ENCODE results near the gene GTF2H4. TPM values are rescaled to one million over a fixed set of nuclear protein-coding genes. Genes with fewer than 3 reads are reported as not detected.
"Not testable (repeated sequence)": the region's sequence is repeated elsewhere in the genome, so short reads cannot be mapped to it uniquely, and the experiment has no call there.

Gene GTF2H4
- total and polyA plus RNA-seq, 4 donors: 6.2 to 15.8 (median 12.3) TPM

DNA sequence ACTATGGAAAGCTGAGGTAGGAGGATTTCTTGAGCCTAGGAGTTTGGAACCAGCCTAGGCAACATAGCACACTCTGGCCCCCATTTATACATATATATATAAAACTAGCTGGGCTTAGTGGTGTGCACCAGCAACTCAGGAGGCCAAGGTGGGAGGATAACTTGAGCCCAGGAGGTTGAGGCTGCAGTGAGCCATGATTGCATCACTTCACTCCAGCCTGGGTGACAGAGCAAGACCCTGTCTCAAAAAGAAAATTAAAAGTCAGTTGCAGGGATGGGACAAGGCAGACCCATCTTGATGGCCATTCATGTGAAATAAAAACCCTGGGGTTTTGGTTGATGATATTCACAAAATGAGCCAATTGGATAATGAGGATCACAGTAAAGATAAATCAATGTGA, 6.6 kb upstream of the GTF2H4 start:
- Histone ChIP-seq H3K4me3 (ENCODE audit: low read depth in 1 of 3, low read length in 3 of 3) (no peak overlapping the region), H3K4me1 (ENCODE audit: control insufficient read depth in 4 of 4, insufficient read depth in 4 of 4, low read length in 3 of 4) (no peaks in the 10 kb centered on the region), H3K9me3 (ENCODE audit: control insufficient read depth in 4 of 4, low read length in 3 of 4) (no peaks in the 10 kb centered on the region), H3K27ac (ENCODE audit: low read depth in 1 of 2, low read length in 2 of 2) (no peak overlapping the region), H3K27me3 (ENCODE audit: control insufficient read depth in 4 of 4, insufficient read depth in 4 of 4, low read length in 3 of 4) (no peaks in the 10 kb centered on the region), H3K36me3 (ENCODE audit: control insufficient read depth in 4 of 4, insufficient read depth in 3 of 4, low read depth in 1 of 4, low read length in 3 of 4) (peaks cover 0 to 13% (median 0%) of the 10 kb centered on the region in 4 donors), H3K9ac (ENCODE audit: low read depth in 1 of 2, low read length in 2 of 2) (no peak overlapping the region)
- DNase-seq (ENCODE audit: low spot score): no peak
- TF ChIP-seq, protein P1, sequence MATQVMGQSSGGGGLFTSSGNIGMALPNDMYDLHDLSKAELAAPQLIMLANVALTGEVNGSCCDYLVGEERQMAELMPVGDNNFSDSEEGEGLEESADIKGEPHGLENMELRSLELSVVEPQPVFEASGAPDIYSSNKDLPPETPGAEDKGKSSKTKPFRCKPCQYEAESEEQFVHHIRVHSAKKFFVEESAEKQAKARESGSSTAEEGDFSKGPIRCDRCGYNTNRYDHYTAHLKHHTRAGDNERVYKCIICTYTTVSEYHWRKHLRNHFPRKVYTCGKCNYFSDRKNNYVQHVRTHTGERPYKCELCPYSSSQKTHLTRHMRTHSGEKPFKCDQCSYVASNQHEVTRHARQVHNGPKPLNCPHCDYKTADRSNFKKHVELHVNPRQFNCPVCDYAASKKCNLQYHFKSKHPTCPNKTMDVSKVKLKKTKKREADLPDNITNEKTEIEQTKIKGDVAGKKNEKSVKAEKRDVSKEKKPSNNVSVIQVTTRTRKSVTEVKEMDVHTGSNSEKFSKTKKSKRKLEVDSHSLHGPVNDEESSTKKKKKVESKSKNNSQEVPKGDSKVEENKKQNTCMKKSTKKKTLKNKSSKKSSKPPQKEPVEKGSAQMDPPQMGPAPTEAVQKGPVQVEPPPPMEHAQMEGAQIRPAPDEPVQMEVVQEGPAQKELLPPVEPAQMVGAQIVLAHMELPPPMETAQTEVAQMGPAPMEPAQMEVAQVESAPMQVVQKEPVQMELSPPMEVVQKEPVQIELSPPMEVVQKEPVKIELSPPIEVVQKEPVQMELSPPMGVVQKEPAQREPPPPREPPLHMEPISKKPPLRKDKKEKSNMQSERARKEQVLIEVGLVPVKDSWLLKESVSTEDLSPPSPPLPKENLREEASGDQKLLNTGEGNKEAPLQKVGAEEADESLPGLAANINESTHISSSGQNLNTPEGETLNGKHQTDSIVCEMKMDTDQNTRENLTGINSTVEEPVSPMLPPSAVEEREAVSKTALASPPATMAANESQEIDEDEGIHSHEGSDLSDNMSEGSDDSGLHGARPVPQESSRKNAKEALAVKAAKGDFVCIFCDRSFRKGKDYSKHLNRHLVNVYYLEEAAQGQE (IDR thresholded peaks at IDR 0.05): no peak

DNA sequence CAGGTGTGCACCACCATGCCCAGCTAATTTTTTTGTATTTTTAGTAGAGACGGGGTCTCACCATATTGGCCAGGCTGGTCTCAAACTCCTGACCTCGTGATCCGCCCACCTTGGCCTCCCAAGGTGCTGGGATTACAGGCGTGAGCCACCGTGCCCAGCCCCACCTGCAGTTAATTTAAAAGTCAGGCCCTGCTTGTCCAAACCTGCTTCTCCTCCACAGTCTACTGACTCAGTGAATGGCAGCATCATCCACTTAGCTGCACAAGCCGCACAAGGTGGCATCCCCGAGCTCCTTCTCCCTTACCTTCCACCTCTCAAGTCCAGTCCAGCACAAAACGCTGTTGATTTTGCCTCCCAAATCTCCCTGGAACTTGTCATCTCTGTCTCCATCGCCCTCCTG, 5.8 kb upstream of the GTF2H4 start:
- 77% methylated on average over 9 of the region's 9 CpGs for WGBS

DNA sequence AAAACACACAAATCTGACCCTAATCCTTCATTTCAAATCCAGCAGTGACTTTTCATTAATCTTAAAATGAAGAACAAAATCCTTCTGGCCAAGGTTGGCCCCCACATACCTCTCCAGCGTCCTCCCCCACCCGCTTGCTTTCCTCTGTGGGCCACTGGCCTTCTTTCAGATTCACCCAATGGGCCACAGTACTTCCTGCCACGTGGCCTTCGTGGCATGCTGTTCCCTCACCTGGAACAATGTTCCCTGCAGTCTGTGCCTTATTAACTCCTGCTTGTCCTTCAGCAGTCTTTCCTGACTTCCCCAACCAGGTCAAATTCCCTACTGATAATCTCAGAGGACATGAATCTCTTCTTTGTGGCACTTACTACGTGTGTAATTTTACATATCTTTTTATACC, 5.3 kb upstream of the GTF2H4 start:
- TF ChIP-seq NR2F2 (IDR thresholded peaks at IDR 0.05) (no peak), GABPA (IDR thresholded peaks at IDR 0.05 in 1 of 2, conservative IDR thresholded peaks at IDR 0.05 in 1 of 2) (no peak), YY1 (IDR thresholded peaks at IDR 0.05) (no peak), HNF4A (conservative IDR thresholded peaks at IDR 0.05) (no peak)
- TF ChIP-seq, protein P1 (IDR thresholded peaks at IDR 0.05): no peak
- TF ChIP-seq, protein P2, sequence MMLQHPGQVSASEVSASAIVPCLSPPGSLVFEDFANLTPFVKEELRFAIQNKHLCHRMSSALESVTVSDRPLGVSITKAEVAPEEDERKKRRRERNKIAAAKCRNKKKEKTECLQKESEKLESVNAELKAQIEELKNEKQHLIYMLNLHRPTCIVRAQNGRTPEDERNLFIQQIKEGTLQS (IDR thresholded peaks at IDR 0.05): no peak
- TF ChIP-seq, protein P3, sequence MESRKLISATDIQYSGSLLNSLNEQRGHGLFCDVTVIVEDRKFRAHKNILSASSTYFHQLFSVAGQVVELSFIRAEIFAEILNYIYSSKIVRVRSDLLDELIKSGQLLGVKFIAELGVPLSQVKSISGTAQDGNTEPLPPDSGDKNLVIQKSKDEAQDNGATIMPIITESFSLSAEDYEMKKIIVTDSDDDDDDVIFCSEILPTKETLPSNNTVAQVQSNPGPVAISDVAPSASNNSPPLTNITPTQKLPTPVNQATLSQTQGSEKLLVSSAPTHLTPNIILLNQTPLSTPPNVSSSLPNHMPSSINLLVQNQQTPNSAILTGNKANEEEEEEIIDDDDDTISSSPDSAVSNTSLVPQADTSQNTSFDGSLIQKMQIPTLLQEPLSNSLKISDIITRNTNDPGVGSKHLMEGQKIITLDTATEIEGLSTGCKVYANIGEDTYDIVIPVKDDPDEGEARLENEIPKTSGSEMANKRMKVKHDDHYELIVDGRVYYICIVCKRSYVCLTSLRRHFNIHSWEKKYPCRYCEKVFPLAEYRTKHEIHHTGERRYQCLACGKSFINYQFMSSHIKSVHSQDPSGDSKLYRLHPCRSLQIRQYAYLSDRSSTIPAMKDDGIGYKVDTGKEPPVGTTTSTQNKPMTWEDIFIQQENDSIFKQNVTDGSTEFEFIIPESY (IDR thresholded peaks at IDR 0.05): no peak
- peaks cover 0 to 6% (median 0%) of the 10 kb centered on the region in 4 donors for H3K4me1 ChIP-seq (ENCODE audit: control insufficient read depth in 4 of 4, insufficient read depth in 4 of 4, low read length in 3 of 4)
- peaks cover 0 to 8% (median 0%) of the 10 kb centered on the region in 4 donors for H3K36me3 ChIP-seq (ENCODE audit: control insufficient read depth in 4 of 4, insufficient read depth in 3 of 4, low read depth in 1 of 4, low read length in 3 of 4)
- H3K9me3 ChIP-seq (ENCODE audit: control insufficient read depth in 4 of 4, low read length in 3 of 4): no peaks in the 10 kb centered on the region
- WGBS: 50% methylated on average over 5 of the region's 5 CpGs
- H3K9ac ChIP-seq (ENCODE audit: low read depth in 1 of 2, low read length in 2 of 2): no peak overlapping the region
- no peaks in the 10 kb centered on the region for H3K27me3 ChIP-seq (ENCODE audit: control insufficient read depth in 4 of 4, insufficient read depth in 4 of 4, low read length in 3 of 4)
- H3K27ac ChIP-seq (ENCODE audit: low read depth in 1 of 2, low read length in 2 of 2): no peak overlapping the region
- DNase-seq (ENCODE audit: low spot score): no peak
- H3K4me3 ChIP-seq (ENCODE audit: low read depth in 1 of 3, low read length in 3 of 3): no peak overlapping the region

More for the DNA sequence above, 5.8 kb upstream of the GTF2H4 start:
- not testable (repeated sequence) for H3K27ac ChIP-seq (ENCODE audit: low read depth in 1 of 2, low read length in 2 of 2); H3K27me3 ChIP-seq (ENCODE audit: control insufficient read depth in 4 of 4, insufficient read depth in 4 of 4, low read length in 3 of 4); H3K9me3 ChIP-seq (ENCODE audit: control insufficient read depth in 4 of 4, low read length in 3 of 4); H3K9ac ChIP-seq (ENCODE audit: low read depth in 1 of 2, low read length in 2 of 2); H3K4me3 ChIP-seq (ENCODE audit: low read depth in 1 of 3, low read length in 3 of 3); H3K4me1 ChIP-seq (ENCODE audit: control insufficient read depth in 4 of 4, insufficient read depth in 4 of 4, low read length in 3 of 4); DNase-seq (ENCODE audit: low spot score)
- H3K36me3 ChIP-seq (ENCODE audit: control insufficient read depth in 4 of 4, insufficient read depth in 3 of 4, low read depth in 1 of 4, low read length in 3 of 4): peaks cover 0 to 13% (median 0%) of the 10 kb centered on the region in 4 donors
